H1 (cell line): ENCODE results near the gene TMEM170A. TPM values are rescaled to one million over a fixed set of nuclear protein-coding genes. Genes with fewer than 3 reads are reported as not detected.

Source experiments
- CTCF ChIA-PET: fragments of 300-600 bp; sonication (Branson Sonifier 250); formaldehyde crosslinking; loops from one replicate; lab custom pipeline; 2021; ENCODE audit not compliant: partially characterized antibody; lab: Charles Lee
- POLR2A ChIA-PET: fragments of 300-600 bp; sonication (Branson Sonifier 250); formaldehyde crosslinking; loops from one replicate; lab custom pipeline; 2021; ENCODE audit warnings: inconsistent platforms; ENCODE audit not compliant: partially characterized antibody; lab: Charles Lee
- DNase-seq, 2 experiments: peaks; one replicate each; pipeline versions ENCODE4 v3.0.0 to v3.0.0-alpha.2; 2010 to 2022; ENCODE audit warnings: low spot score in 2 of 2, low read depth in 1 of 2, mixed read lengths in 1 of 2
- FAIRE-seq: peaks from 2 replicates; lab custom pipeline; 2011; peaks lifted over from hg19 to GRCh38; lab: Jason Lieb, UNC
- H2AFZ ChIP-seq: 2 replicates; pipeline ENCODE4 v1.8.1; 2012; ENCODE audit warnings: low read length, inconsistent platforms
- H2AK5ac ChIP-seq: 2 replicates; pipeline ENCODE4 v1.6.1; 2013; ENCODE audit warnings: low read depth, low read length
- H2BK120ac ChIP-seq: replicated peaks from 2 replicates; pipeline ENCODE3; 2013; ENCODE audit warnings: low read depth, low read length, inconsistent platforms
- H2BK12ac ChIP-seq: 2 replicates; pipeline ENCODE4 v1.6.1; 2013; ENCODE audit warnings: low read depth, low read length
- H2BK15ac ChIP-seq: 2 replicates; pipeline ENCODE4 v1.6.1; 2013; ENCODE audit warnings: low read length
- H2BK20ac ChIP-seq: 2 replicates; pipeline ENCODE4 v1.6.1; 2013; ENCODE audit warnings: low read length
- H2BK5ac ChIP-seq: 2 replicates; pipeline ENCODE4 v1.6.1; 2013; ENCODE audit warnings: low read depth, low read length
- H3K14ac ChIP-seq: 2 replicates; pipeline ENCODE4 v1.6.1; 2013; ENCODE audit warnings: inconsistent platforms; ENCODE audit not compliant: insufficient read length
- H3K18ac ChIP-seq: 2 replicates; pipeline ENCODE4 v1.6.1; 2013; ENCODE audit warnings: low read length; ENCODE audit errors: extremely low read depth
- H3K23ac ChIP-seq: 2 replicates; pipeline ENCODE4 v1.6.1; 2013; ENCODE audit warnings: inconsistent platforms; ENCODE audit not compliant: insufficient read length
- H3K23me2 ChIP-seq: 2 replicates; pipeline ENCODE4 v1.6.1; 2013; ENCODE audit warnings: low read depth, low read length
- H3K27ac ChIP-seq: 2 replicates; pipeline ENCODE4 v1.6.1; 2011; ENCODE audit warnings: low read depth, low read length, inconsistent platforms
- H3K27me3 ChIP-seq, 4 experiments: replicated peaks in 1 of 4; 1 replicate in 1 of 4; 2 replicates in 3 of 4; pipeline versions ENCODE4 v1.6.1 to v1.8.1; 2011 to 2013; ENCODE audit warnings: low read length in 3 of 4, mild to moderate bottlenecking in 3 of 4, inconsistent platforms in 2 of 4, mixed read lengths in 2 of 4, moderate library complexity in 1 of 4; ENCODE audit not compliant: control insufficient read depth in 3 of 4, insufficient read depth in 3 of 4; ENCODE audit errors: extremely low read depth in 1 of 4
- H3K36me3 ChIP-seq, 4 experiments: 2 replicates each; pipeline versions ENCODE4 v1.6.1 to v1.8.1; 2011 to 2013; ENCODE audit warnings: mild to moderate bottlenecking in 4 of 4, low read length in 3 of 4, moderate library complexity in 2 of 4, control low read depth in 1 of 4, inconsistent platforms in 1 of 4; ENCODE audit not compliant: insufficient read depth in 4 of 4, control insufficient read depth in 2 of 4
- H3K4ac ChIP-seq: replicated peaks from 2 replicates; pipeline ENCODE3; 2013; ENCODE audit warnings: low read length, low read depth, mixed read lengths, inconsistent platforms; ENCODE audit not compliant: insufficient read length
- H3K4me1 ChIP-seq, 4 experiments: replicated peaks in 1 of 4; 1 replicate in 1 of 4; 2 replicates in 3 of 4; pipeline versions ENCODE4 v1.6.1 to v1.8.1; 2011 to 2013; ENCODE audit warnings: low read length in 3 of 4, inconsistent platforms in 2 of 4, mixed read lengths in 1 of 4; ENCODE audit not compliant: insufficient read depth in 4 of 4, control insufficient read depth in 3 of 4
- H3K4me2 ChIP-seq, 2 experiments: 2 replicates each; pipeline versions ENCODE4 v1.6.1 to v1.8.1; 2011 to 2013; ENCODE audit warnings: low read depth in 2 of 2, low read length in 2 of 2, control low read depth in 1 of 2, inconsistent platforms in 1 of 2, mild to moderate bottlenecking in 1 of 2; ENCODE audit not compliant: insufficient read depth in 1 of 2
- H3K4me3 ChIP-seq, 4 experiments: fragments of 200-600, 300-600 bp in 1 of 4; sonication (generic), shearing (Covaris generic), sonication (Bioruptor Twin) in 1 of 4; 2 replicates each; pipeline versions ENCODE4 v1.5.1 to v1.8.1; 2011 to 2016; ENCODE audit warnings: low read length in 4 of 4, low read depth in 3 of 4, control low read depth in 2 of 4, inconsistent platforms in 2 of 4, mild to moderate bottlenecking in 2 of 4, mixed read lengths in 1 of 4, moderate library complexity in 1 of 4; ENCODE audit not compliant: insufficient read depth in 2 of 4; ENCODE audit errors: extremely low read depth in 1 of 4
- H3K56ac ChIP-seq: replicated peaks from 2 replicates; pipeline ENCODE3; 2013; ENCODE audit warnings: low read depth, mild to moderate bottlenecking, mixed read lengths, low read length, inconsistent platforms; ENCODE audit not compliant: insufficient read length
- H3K79me1 ChIP-seq: 2 replicates; pipeline ENCODE4 v1.6.1; 2013; ENCODE audit warnings: low read depth, low read length, control low read depth
- H3K79me2 ChIP-seq, 2 experiments: 2 replicates each; pipeline versions ENCODE4 v1.6.1 to v1.8.1; 2012 to 2013; ENCODE audit warnings: low read length in 2 of 2, mild to moderate bottlenecking in 2 of 2, inconsistent platforms in 1 of 2; ENCODE audit not compliant: insufficient read depth in 2 of 2, control insufficient read depth in 1 of 2
- H3K9ac ChIP-seq, 4 experiments: replicated peaks in 1 of 4; 1 replicate in 1 of 4; 2 replicates in 3 of 4; pipeline versions ENCODE4 v1.6.1 to v1.8.1; 2011 to 2013; ENCODE audit warnings: low read depth in 3 of 4, low read length in 3 of 4, control low read depth in 2 of 4, mild to moderate bottlenecking in 2 of 4, moderate library complexity in 2 of 4, inconsistent platforms in 1 of 4; ENCODE audit errors: extremely low read depth in 1 of 4
- H3K9me3 ChIP-seq, 2 experiments: 2 replicates each; pipeline versions ENCODE4 v1.6.1 to v1.8.1; 2012 to 2013; ENCODE audit warnings: mild to moderate bottlenecking in 2 of 2, moderate library complexity in 2 of 2, control low read depth in 1 of 2, inconsistent platforms in 1 of 2, low read depth in 1 of 2, low read length in 1 of 2, mixed read lengths in 1 of 2; ENCODE audit not compliant: insufficient read depth in 2 of 2
- H4K20me1 ChIP-seq, 2 experiments: replicated peaks in 1 of 2; 2 replicates each; pipeline versions ENCODE3 to v1.8.1; 2011 to 2013; ENCODE audit warnings: inconsistent platforms in 2 of 2, low read length in 2 of 2, mild to moderate bottlenecking in 1 of 2; ENCODE audit not compliant: insufficient read depth in 2 of 2, control insufficient read depth in 1 of 2
- H4K5ac ChIP-seq: 2 replicates; pipeline ENCODE4 v1.6.1; 2013; ENCODE audit warnings: low read length, low read depth, mixed read lengths, inconsistent platforms; ENCODE audit not compliant: insufficient read length
- H4K8ac ChIP-seq: 2 replicates; pipeline ENCODE4 v1.8.0; 2013; ENCODE audit warnings: mild to moderate bottlenecking, moderate library complexity, low read length, inconsistent platforms; ENCODE audit not compliant: insufficient read depth; ENCODE audit errors: extremely low read depth
- H4K91ac ChIP-seq: replicated peaks from 2 replicates; pipeline ENCODE3; 2013; ENCODE audit warnings: low read length, mixed read lengths, inconsistent platforms; ENCODE audit not compliant: insufficient read length
- CHD2 ChIP-seq: IDR thresholded peaks from 2 replicates; pipeline ENCODE4 v1.6.1; 2012; ENCODE audit warnings: low read length, improper control_type of control experiment
- FOSL1 ChIP-seq: IDR thresholded peaks from 2 replicates; pipeline ENCODE4 v1.6.1; 2011; ENCODE audit warnings: mild to moderate bottlenecking, low read depth, low read length, moderate library complexity; ENCODE audit not compliant: insufficient read depth
- KDM1A ChIP-seq: fragments of 200-600, 300-600 bp; sonication (generic); IDR thresholded peaks from 2 replicates; pipeline ENCODE4 v1.7.1; 2016; ENCODE audit warnings: mild to moderate bottlenecking, low read length, borderline replicate concordance
- KDM4A ChIP-seq: IDR thresholded peaks from one replicate; pipeline ENCODE4 v1.7.1; 2012; ENCODE audit warnings: low read depth, mild to moderate bottlenecking, moderate library complexity, low read length, inconsistent platforms; ENCODE audit not compliant: severe bottlenecking
- MAX ChIP-seq: IDR thresholded peaks from 2 replicates; pipeline ENCODE4 v1.6.1; 2012; ENCODE audit warnings: inconsistent platforms
- POLR2AphosphoS5 ChIP-seq: IDR thresholded peaks from 2 replicates; pipeline ENCODE4 v1.6.1; 2011; ENCODE audit warnings: low read depth, low read length
- SUZ12 ChIP-seq: fragments of 200-600 bp; sonication (generic); IDR thresholded peaks from 2 replicates; pipeline ENCODE4 v1.6.1; 2012; ENCODE audit warnings: mild to moderate bottlenecking, inconsistent platforms, low read length, moderate library complexity, mixed read lengths
- USF2 ChIP-seq: IDR thresholded peaks from 2 replicates; pipeline ENCODE4 v1.6.1; 2011; ENCODE audit warnings: low read length, improper control_type of control experiment
- WGBS, 2 experiments: shearing (Covaris generic) in 1 of 2; methylation state at CpG; one replicate each; pipeline versions ENCODE4 v1.1.6 to v1.1.7; 2013 to 2015; ENCODE audit warnings: low lambda C conversion rate in 2 of 2, mixed read lengths in 2 of 2, inconsistent platforms in 1 of 2, low coverage in 1 of 2, missing lambda C conversion rate in 1 of 2; ENCODE audit not compliant: insufficient replicate concordance in 2 of 2, insufficient coverage in 1 of 2, insufficient read length in 1 of 2; ENCODE audit errors: extremely low coverage in 1 of 2, missing lambda C conversion rate in 1 of 2; 5-methylcytosine and 5-hydroxymethylcytosine counted together
- polyA plus RNA-seq, 7 experiments: library from polyadenylated mRNA; depleted of rRNA in 3 of 7; stranded (reverse) in 5 of 7; unstranded in 2 of 7; fragments of >200 nt in 5 of 7; fragments of 200-250 nt in 2 of 7; gene quantifications; 1 replicate in 5 of 7; 2 replicates in 1 of 7; 4 replicates in 1 of 7; pipeline versions ENCODE4 v1.2.1 to v1.2.3, GENCODE V29; 2011 to 2013; ENCODE audit warnings: missing spikeins in 2 of 7, mixed read lengths in 2 of 7
- total RNA-seq: library from RNA; stranded (reverse); fragmentation: NEBNext Ultra II Directional; extraction: Animal tissue kit (Norgen Biotek cat#: 25700); gene quantifications from 2 replicates; pipeline ENCODE4 v1.2.1, GENCODE V29; 2021

The TMEM170A gene
- total and polyA plus RNA-seq, 2 of the 8 experiments (the other 6 are each of a cell fraction or from before 2014, with no cell fraction given): 22.9 to 56.6 TPM

GRCh38 chr16:75432828-75433731 is 31.4 kb downstream of the TMEM170A start, which contains the start of gene CFDP1:
Gene CFDP1, minus strand, starts transcription at chr16:75433503. Its CDS starts 151 bp downstream, at chr16:75433352.
- Histone ChIP-seq H3K79me1 (no peaks in the 10 kb centered on the region; the same call in none of the 2 replicates), H3K79me2 (peaks cover 11 to 46% of the 10 kb centered on the region in 2 experiments; a peak in 3 of 4 replicates)
- no peak for FAIRE-seq
- no peak for TF ChIP-seq SUZ12
- TF ChIP-seq POLR2AphosphoS5: peak; percentile 74
- TF ChIP-seq USF2: peak; percentile 74
- TF ChIP-seq KDM4A: peak; percentile 94
- no peak for TF ChIP-seq KDM1A
- peak; percentile 99 for TF ChIP-seq MAX
- TF ChIP-seq CHD2: no peak
- no peak for TF ChIP-seq FOSL1

More at GRCh38 chr16:75432828-75433731, 31.4 kb downstream of the TMEM170A start, which contains the start of gene CFDP1:
- Histone ChIP-seq H3K4ac (no peak within 1 kb of the TSS), H2AK5ac (peak within 1 kb of the TSS; percentile 10; the same call in 1 of the 2 replicates), H4K20me1 (no peaks in the 10 kb centered on the region), H3K27me3 (no peaks in the 10 kb centered on the region), H3K36me3 (no peaks in the 10 kb centered on the region), H4K5ac (peak within 1 kb of the TSS; percentile 99), H3K9ac (peak within 1 kb of the TSS; percentile 71 to 94 (median 88)), H3K18ac (peak within 1 kb of the TSS; percentile 57; the same call in 1 of the 2 replicates), H4K91ac (peak within 1 kb of the TSS; percentile 44), H4K8ac (peak within 1 kb of the TSS; percentile 96), H3K4me3 (peak within 1 kb of the TSS; percentile 74 to 95 (median 83)), H3K23me2 (peaks cover 10% of the 10 kb centered on the region), H3K14ac (no peak within 1 kb of the TSS), H3K4me2 (peak within 1 kb of the TSS; percentile 89 to 96), H3K27ac (peak within 1 kb of the TSS; percentile 93), H2BK5ac (peak within 1 kb of the TSS; percentile 83), H2BK120ac (peak within 1 kb of the TSS; percentile 6), H2BK20ac (no peak within 1 kb of the TSS), H3K4me1 (peaks cover 0 to 7% (median 3%) of the 10 kb centered on the region in 4 experiments; a peak in 4 of 7 replicates), H2BK15ac (no peak within 1 kb of the TSS; the same call in 1 of the 2 replicates), H3K9me3 (peaks cover 0 to 2% of the 10 kb centered on the region in 2 experiments; a peak in 1 of 4 replicates), H3K23ac (no peak within 1 kb of the TSS), H2BK12ac (peak within 1 kb of the TSS; percentile 89; the same call in 1 of the 2 replicates), H2AFZ (peak within 1 kb of the TSS; percentile 97), H3K56ac (peak within 1 kb of the TSS; percentile 80)
- POLR2A ChIA-PET: interaction anchor here (0.6 to 3.3 kb wide), 34 partner anchors 8 to 215 kb away, joined by 3 to 35 read pairs (median 5); partner anchors contain the start of genes ADAT1, BCAR1, CHST5 and CHST6
- WGBS, 2 experiments: 2% methylated on average over 82 of the region's 85 CpGs; no CpG with 5 or more reads in 1 of the 2 experiments
- DNase-seq: peak; percentile 89 to 97
- CTCF ChIA-PET: interaction anchor here (0.6 to 1.8 kb wide), 8 partner anchors 10 to 131 kb away, joined by 3 to 8 read pairs (median 4); partner anchors contain the start of gene TMEM170A
